Spleen (tissue), 11 donors: ENCODE results near the gene MS4A5. TPM values are rescaled to one million over a fixed set of nuclear protein-coding genes. Genes with fewer than 3 reads are reported as not detected.

Source experiments
- DNase-seq: peaks from one replicate; pipeline ENCODE4 v3.0.0-alpha.2; 2020
- H3K27ac ChIP-seq, 8 donors: fragments of 200-600 bp; sonication (generic) in 7 of 8; 1 replicate in 4 of 8; 2 replicates in 4 of 8; pipeline versions ENCODE4 v1.5.0 to v1.8.0; 2016 to 2021; ENCODE audit warnings: inconsistent platforms in 4 of 8, mild to moderate bottlenecking in 4 of 8, moderate library complexity in 1 of 8
- H3K27me3 ChIP-seq, 7 donors: fragments of 200-600 bp; sonication (generic) in 6 of 7; replicated peaks in 1 of 7; 1 replicate in 4 of 7; 2 replicates in 3 of 7; pipeline versions ENCODE4 v1.5.0 to v1.8.0; 2016 to 2021; ENCODE audit warnings: inconsistent platforms in 3 of 7, mild to moderate bottlenecking in 1 of 7
- H3K36me3 ChIP-seq, 6 donors: fragments of 200-600 bp; sonication (generic) in 5 of 6; 1 replicate in 4 of 6; 2 replicates in 2 of 6; pipeline versions ENCODE4 v1.5.0 to v1.8.0; 2016 to 2021; ENCODE audit warnings: inconsistent platforms in 2 of 6
- H3K4me1 ChIP-seq, 6 donors: fragments of 200-600 bp; sonication (generic) in 5 of 6; 1 replicate in 3 of 6; 2 replicates in 3 of 6; pipeline versions ENCODE4 v1.5.0 to v1.8.0; 2016 to 2021; ENCODE audit warnings: inconsistent platforms in 3 of 6
- H3K4me3 ChIP-seq, 8 donors: fragments of 200-600 bp; sonication (generic) in 7 of 8; 1 replicate in 4 of 8; 2 replicates in 4 of 8; pipeline versions ENCODE4 v1.5.0 to v1.8.0; 2016 to 2021; ENCODE audit warnings: inconsistent platforms in 4 of 8, mild to moderate bottlenecking in 4 of 8, moderate library complexity in 2 of 8
- H3K9me3 ChIP-seq, 8 donors: fragments of 200-600 bp; sonication (generic) in 7 of 8; 1 replicate in 4 of 8; 2 replicates in 4 of 8; pipeline versions ENCODE4 v1.5.0 to v1.8.0; 2016 to 2021; ENCODE audit warnings: inconsistent platforms in 4 of 8
- POLR2A ChIP-seq, 3 donors: fragments of 450-650 bp; IDR thresholded peaks; one replicate each; pipeline ENCODE4 v1.5.1; 2017; ENCODE audit warnings: antibody characterized with exemption in 3 of 3, mild to moderate bottlenecking in 1 of 3
- POLR2AphosphoS5 ChIP-seq, 3 donors: sonication (generic); formaldehyde crosslinking; IDR thresholded peaks; one replicate each; pipeline ENCODE4 v1.5.1; 2017; ENCODE audit warnings: antibody characterized with exemption in 3 of 3
- WGBS, 5 donors: extraction: QIAGEN DNeasy Blood & Tissue Kit in 3 of 5; methylation state at CpG; one replicate each; pipeline versions ENCODE4 v1.1.5 to v1.1.7; 2013 to 2018; 5-methylcytosine and 5-hydroxymethylcytosine counted together
- intact Hi-C: fragments of 100-400 bp; cut with DNase I; formaldehyde crosslinking; loops from one replicate; pipeline ENCODE4 v1.15.0; 2023; ENCODE audit warnings: low total_unique reads
- polyA plus RNA-seq, 3 donors: library from polyadenylated mRNA; stranded (reverse); fragments of 200-250 nt; gene quantifications; one replicate each; pipeline ENCODE4 v1.2.1, GENCODE V29; 2013
- total RNA-seq, 7 donors: library from RNA; depleted of rRNA in 3 of 7; stranded (reverse); fragments of >200 nt in 3 of 7; fragmentation: NEBNext Ultra II Directional in 4 of 7; extraction: Animal tissue kit (Norgen Biotek cat#: 25700) in 4 of 7; gene quantifications; one replicate each; pipeline versions ENCODE4 v1.1.0 to v1.2.1, GENCODE V29; 2016 to 2021
- TF ChIP-seq, protein P1 (sequence below), 11 experiments: fragments of 200-600 bp in 7 of 11; fragments of 450-650 bp in 4 of 11; sonication (generic) in 4 of 11; IDR thresholded peaks in 8 of 11; conservative IDR thresholded peaks in 3 of 11; 1 replicate in 7 of 11; 2 replicates in 4 of 11; pipeline versions ENCODE4 v1.4.0 to v1.8.0; 2016 to 2021; ENCODE audit warnings: antibody characterized with exemption in 11 of 11, inconsistent platforms in 4 of 11, mild to moderate bottlenecking in 1 of 11
- donor health status: healthy with polysubstance abuse.
- donor health status: DM: no; HTN: no; CAD: no; lungs with moderate emphysema.
- donor health status: DM: no; HTN: no; CAD: no.
- donor health status: Bipolar disorder and iron deficiency.
- donor health status: healthy.
- donor health status: DM: no; HTN: no; CAD: no.
- donor health status: DM: yes; HTN: yes; CAD: no.

Gene MS4A5
- total and polyA plus RNA-seq, 10 donors, result not detected

DNA sequence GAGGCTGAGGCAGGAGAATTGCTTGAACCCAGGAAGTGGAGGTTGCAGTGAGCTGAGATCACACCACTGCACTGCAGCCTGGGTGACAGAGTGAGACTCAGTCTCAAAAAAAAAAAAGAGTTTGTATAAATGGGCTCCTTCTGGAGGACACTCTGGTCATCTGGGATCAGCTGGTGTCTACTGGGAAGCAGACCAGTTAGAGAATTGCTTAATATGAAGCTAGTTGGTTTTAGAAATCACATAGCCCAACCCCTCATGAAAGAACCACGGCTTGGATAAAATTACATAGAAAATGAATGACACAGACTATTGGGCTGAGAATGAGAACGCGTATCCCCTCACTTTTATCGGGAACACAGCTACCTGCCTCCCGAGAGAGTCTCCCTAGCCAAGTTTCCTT, 36.4 kb upstream of the MS4A5 start:
- 72 to 91% (median 88%) methylated on average over 5 of the region's 5 CpGs for WGBS, 5 donors
- H3K4me1 ChIP-seq, result peaks cover 0 to 60% (median 13%) of the 10 kb centered on the region in 6 donors
- DNase-seq, result no peak
- intact Hi-C loops, result no loop called here
- TF ChIP-seq, protein P1, sequence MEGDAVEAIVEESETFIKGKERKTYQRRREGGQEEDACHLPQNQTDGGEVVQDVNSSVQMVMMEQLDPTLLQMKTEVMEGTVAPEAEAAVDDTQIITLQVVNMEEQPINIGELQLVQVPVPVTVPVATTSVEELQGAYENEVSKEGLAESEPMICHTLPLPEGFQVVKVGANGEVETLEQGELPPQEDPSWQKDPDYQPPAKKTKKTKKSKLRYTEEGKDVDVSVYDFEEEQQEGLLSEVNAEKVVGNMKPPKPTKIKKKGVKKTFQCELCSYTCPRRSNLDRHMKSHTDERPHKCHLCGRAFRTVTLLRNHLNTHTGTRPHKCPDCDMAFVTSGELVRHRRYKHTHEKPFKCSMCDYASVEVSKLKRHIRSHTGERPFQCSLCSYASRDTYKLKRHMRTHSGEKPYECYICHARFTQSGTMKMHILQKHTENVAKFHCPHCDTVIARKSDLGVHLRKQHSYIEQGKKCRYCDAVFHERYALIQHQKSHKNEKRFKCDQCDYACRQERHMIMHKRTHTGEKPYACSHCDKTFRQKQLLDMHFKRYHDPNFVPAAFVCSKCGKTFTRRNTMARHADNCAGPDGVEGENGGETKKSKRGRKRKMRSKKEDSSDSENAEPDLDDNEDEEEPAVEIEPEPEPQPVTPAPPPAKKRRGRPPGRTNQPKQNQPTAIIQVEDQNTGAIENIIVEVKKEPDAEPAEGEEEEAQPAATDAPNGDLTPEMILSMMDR (IDR thresholded peaks at IDR 0.05 in 8 of 11, conservative IDR thresholded peaks at IDR 0.05 in 3 of 11), result no peak
- peak in 1 of 3 donors; percentile 18 for TF ChIP-seq POLR2AphosphoS5 (IDR thresholded peaks at IDR 0.05)
- H3K9me3 ChIP-seq, result no peaks in the 10 kb centered on the region
- H3K27me3 ChIP-seq, result no peaks in the 10 kb centered on the region
- peaks cover 0 to 12% (median 0%) of the 10 kb centered on the region in 6 donors for H3K36me3 ChIP-seq
- H3K27ac ChIP-seq, result peak overlapping the region in 1 of 8 donors; percentile 21
- no peak overlapping the region for H3K4me3 ChIP-seq

DNA sequence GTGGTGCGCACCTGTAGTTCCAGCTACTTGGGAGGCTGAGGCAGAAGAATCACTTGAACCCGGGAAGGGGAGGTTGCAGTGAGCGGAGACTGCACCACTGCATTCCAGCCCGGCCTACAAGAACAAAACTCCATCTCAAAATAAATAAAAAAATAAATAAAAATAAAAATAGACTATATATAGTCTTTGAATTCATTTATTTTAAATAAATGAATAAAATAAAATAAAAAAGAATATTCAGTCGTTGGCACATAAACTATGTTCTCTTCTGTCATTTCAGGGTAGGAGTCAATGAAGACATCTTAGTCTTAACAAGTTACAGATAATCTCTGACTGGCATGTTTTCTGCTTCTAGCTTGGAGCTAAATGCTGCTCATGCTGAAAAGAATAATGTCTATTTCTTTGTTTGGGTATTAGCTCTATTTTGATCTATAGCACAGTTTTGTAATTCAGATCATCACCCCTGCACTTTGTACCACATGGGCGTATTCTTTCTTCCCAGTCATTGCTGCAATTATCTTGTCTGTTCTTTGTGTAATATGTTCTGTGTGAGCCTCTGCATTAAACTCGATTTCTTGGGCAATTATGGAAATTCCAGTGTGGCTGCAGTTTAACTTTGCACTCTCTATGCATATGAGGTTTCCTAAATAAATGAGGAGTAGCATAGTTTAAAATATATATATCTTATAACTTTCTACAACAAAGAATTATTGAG, 34.5 kb upstream of the MS4A5 start:
- Histone ChIP-seq H3K4me3 (no peak overlapping the region), H3K36me3 (peaks cover 0 to 12% (median 0%) of the 10 kb centered on the region in 6 donors), H3K27me3 (no peaks in the 10 kb centered on the region), H3K9me3 (no peaks in the 10 kb centered on the region), H3K27ac (peak overlapping the region in 1 of 8 donors; percentile 62), H3K4me1 (peaks cover 0 to 43% (median 5%) of the 10 kb centered on the region in 6 donors)
- TF ChIP-seq, protein P1 (IDR thresholded peaks at IDR 0.05 in 8 of 11, conservative IDR thresholded peaks at IDR 0.05 in 3 of 11), result no peak
- TF ChIP-seq POLR2AphosphoS5 (IDR thresholded peaks at IDR 0.05), result peak in 1 of 3 donors; percentile 5
- intact Hi-C loops, result no loop called here
- WGBS, 5 donors, result 70 to 89% (median 80%) methylated on average over 7 of the region's 7 CpGs
- DNase-seq, result no peak

DNA sequence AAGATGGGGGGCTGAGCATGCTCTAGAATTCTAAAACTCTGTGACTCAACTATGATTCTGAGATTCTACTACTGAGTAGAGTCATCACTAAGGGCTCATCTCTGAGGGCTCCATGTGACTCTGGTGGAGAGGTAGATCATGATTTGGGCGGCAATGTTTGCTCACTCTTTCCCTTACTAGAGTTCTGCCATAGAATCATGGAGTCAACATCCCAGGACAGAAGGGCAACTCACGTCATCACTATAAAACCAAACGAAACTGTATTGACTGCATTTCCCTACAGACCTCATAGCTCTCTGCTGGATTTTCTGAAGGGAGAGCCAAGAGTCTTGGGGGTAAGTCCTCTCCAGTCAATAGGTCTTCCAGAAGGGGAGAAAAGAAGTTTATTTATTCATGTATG, 33.0 kb upstream of the MS4A5 start, which contains the start of gene MS4A14:
Gene MS4A14, plus strand, starts transcription at position 78 of the 400 bp plus-strand sequence. Its CDS starts 120 bp downstream, at position 198.
- H3K27me3 ChIP-seq, result no peaks in the 10 kb centered on the region
- H3K4me1 ChIP-seq, result peaks cover 0 to 31% (median 3%) of the 10 kb centered on the region in 6 donors
- 52 to 79% (median 64%) methylated on average over 3 of the region's 3 CpGs for WGBS, 5 donors
- H3K36me3 ChIP-seq, result peaks cover 0 to 8% (median 0%) of the 10 kb centered on the region in 6 donors
- peaks cover 0 to 1% (median 0%) of the 10 kb centered on the region in 8 donors for H3K9me3 ChIP-seq
- peak within 1 kb of the TSS in 5 of 8 donors; percentile 29 to 79 (median 69) for H3K27ac ChIP-seq
- no peak within 1 kb of the TSS for H3K4me3 ChIP-seq
- TF ChIP-seq, protein P1 (IDR thresholded peaks at IDR 0.05 in 8 of 11, conservative IDR thresholded peaks at IDR 0.05 in 3 of 11), result no peak
- TF ChIP-seq POLR2AphosphoS5 (IDR thresholded peaks at IDR 0.05) (peak in 1 of 3 donors; percentile 5), POLR2A (IDR thresholded peaks at IDR 0.05) (no peak)
- intact Hi-C loops, result no loop called here
- DNase-seq, result no peak

DNA sequence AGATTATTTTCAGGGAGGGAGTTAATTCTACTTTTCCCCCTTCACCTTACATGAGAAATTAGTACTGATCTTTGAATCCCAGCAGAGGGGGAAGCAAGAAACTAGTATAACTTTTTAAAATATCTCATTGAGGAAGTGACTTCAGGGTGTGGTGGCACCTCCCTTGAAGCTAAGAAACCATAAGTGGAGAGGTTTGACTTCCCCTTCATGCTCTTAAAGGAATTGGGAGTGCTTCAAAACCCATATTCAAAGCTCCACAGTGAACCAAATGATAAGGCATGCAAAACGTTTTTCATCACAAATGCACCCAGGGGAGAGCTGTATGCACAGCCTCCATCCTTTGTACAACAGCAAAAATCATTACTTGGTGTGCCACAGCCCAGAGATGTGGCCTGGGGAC, 32.6 kb upstream of the MS4A5 start:
- Histone ChIP-seq H3K27ac (peak overlapping the region in 5 of 8 donors; percentile 29 to 79 (median 69)), H3K4me1 (peaks cover 0 to 31% (median 3%) of the 10 kb centered on the region in 6 donors), H3K4me3 (no peak overlapping the region), H3K36me3 (peaks cover 0 to 8% (median 0%) of the 10 kb centered on the region in 6 donors), H3K27me3 (no peaks in the 10 kb centered on the region), H3K9me3 (peaks cover 0 to 5% (median under 1%) of the 10 kb centered on the region in 8 donors)
- DNase-seq, result no peak
- TF ChIP-seq POLR2AphosphoS5 (IDR thresholded peaks at IDR 0.05) (peak in 1 of 3 donors; percentile 33), POLR2A (IDR thresholded peaks at IDR 0.05) (peak in 1 of 3 donors; percentile 11)
- TF ChIP-seq, protein P1 (IDR thresholded peaks at IDR 0.05 in 8 of 11, conservative IDR thresholded peaks at IDR 0.05 in 3 of 11), result no peak
- WGBS, 5 donors, result 0 to 8% (median 0%) methylated on average over 1 of the region's 1 CpG
- intact Hi-C loops, result no loop called here
